Peyer's patch (tissue), 4 donors: Measurements from ENCODE around the gene CEP128. TPM values are rescaled to one million over a fixed set of nuclear protein-coding genes. Genes with fewer than 3 reads are reported as not detected.

Experiments
- DNase-seq, 3 donors: peaks; one replicate each; pipeline ENCODE4 v3.0.0-alpha.2; 2017 to 2019
- H3K27ac ChIP-seq, 4 donors: fragments of 200-600 bp; sonication (generic); one replicate each; pipeline ENCODE4 v1.5.1; 2016 to 2019
- H3K27me3 ChIP-seq, 2 donors: fragments of 200-600 bp; sonication (generic); one replicate each; pipeline ENCODE4 v1.5.1; 2019
- H3K36me3 ChIP-seq, 3 donors: fragments of 200-600 bp; sonication (generic); one replicate each; pipeline ENCODE4 v1.5.1; 2016 to 2019
- H3K4me1 ChIP-seq, 4 donors: fragments of 200-600 bp; sonication (generic); one replicate each; pipeline ENCODE4 v1.5.1; 2016 to 2019
- H3K4me3 ChIP-seq, 4 donors: fragments of 200-600 bp; sonication (generic); 1 replicate in 3 of 4; 2 replicates in 1 of 4; pipeline ENCODE4 v1.5.1; 2016 to 2019; ENCODE audit warnings: mild to moderate bottlenecking in 1 of 4
- H3K9me3 ChIP-seq, 4 donors: fragments of 200-600 bp; sonication (generic); one replicate each; pipeline ENCODE4 v1.5.1; 2016 to 2019; ENCODE audit warnings: mild to moderate bottlenecking in 1 of 4
- CTCF ChIP-seq, 6 experiments: fragments of 450-650 bp in 4 of 6; fragments of 200-600 bp in 2 of 6; sonication (generic) in 1 of 6; IDR thresholded peaks; one replicate each; pipeline ENCODE4 v1.5.1; 2017 to 2019; ENCODE audit warnings: antibody characterized with exemption in 6 of 6, mild to moderate bottlenecking in 3 of 6, moderate library complexity in 1 of 6
- POLR2A ChIP-seq, 2 donors: fragments of 450-650 bp; IDR thresholded peaks; one replicate each; pipeline ENCODE4 v1.5.1; 2017; ENCODE audit warnings: antibody characterized with exemption in 2 of 2, mild to moderate bottlenecking in 2 of 2, moderate library complexity in 2 of 2
- total RNA-seq, 4 donors: library from RNA; depleted of rRNA; stranded (reverse); fragments of >200 nt; gene quantifications; one replicate each; pipeline ENCODE4 v1.1.0, GENCODE V29; 2016

The CEP128 gene
- total RNA-seq, 4 donors from 2014 or later: 5.9 to 51.2 (median 6.7) TPM

- H3K4me1 ChIP-seq: no peaks in the 10 kb centered on the region
- H3K27ac ChIP-seq: no peak overlapping the region
- DNase-seq: no peak
- no peaks in the 10 kb centered on the region for H3K36me3 ChIP-seq
- H3K9me3 ChIP-seq: peaks cover 0 to 6% (median 2%) of the 10 kb centered on the region in 4 donors
- no peaks in the 10 kb centered on the region for H3K27me3 ChIP-seq
- H3K4me3 ChIP-seq: no peak overlapping the region
- TF ChIP-seq POLR2A (IDR thresholded peaks at IDR 0.05) (no peak), CTCF (IDR thresholded peaks at IDR 0.05) (no peak)
These were observed 464.0 kb downstream of the CEP128 start for GRCh38 chr14:80477388-80478160.

- TF ChIP-seq CTCF (IDR thresholded peaks at IDR 0.05): no peak
- no peak for TF ChIP-seq POLR2A (IDR thresholded peaks at IDR 0.05)
- Histone ChIP-seq H3K4me3 (no peak overlapping the region), H3K4me1 (no peaks in the 10 kb centered on the region), H3K27ac (no peak overlapping the region), H3K9me3 (peaks cover 0 to 9% (median 2%) of the 10 kb centered on the region in 4 donors), H3K27me3 (no peaks in the 10 kb centered on the region), H3K36me3 (no peaks in the 10 kb centered on the region)
- DNase-seq: no peak
These were observed 466.5 kb downstream of the CEP128 start for GRCh38 chr14:80475074-80475473.

GRCh38 chr14:80468331-80469122, 473.0 kb downstream of the CEP128 start:
- DNase-seq: no peak
- Histone ChIP-seq H3K36me3 (no peaks in the 10 kb centered on the region), H3K27me3 (no peaks in the 10 kb centered on the region), H3K4me3 (no peak overlapping the region), H3K4me1 (no peaks in the 10 kb centered on the region), H3K9me3 (peaks cover 0 to 9% (median 2%) of the 10 kb centered on the region in 4 donors), H3K27ac (no peak overlapping the region)
- TF ChIP-seq CTCF (IDR thresholded peaks at IDR 0.05) (no peak), POLR2A (IDR thresholded peaks at IDR 0.05) (no peak)

GRCh38 chr14:80465546-80466220, 475.9 kb downstream of the CEP128 start:
- Histone ChIP-seq H3K4me1 (no peaks in the 10 kb centered on the region), H3K4me3 (no peak overlapping the region), H3K27me3 (no peaks in the 10 kb centered on the region), H3K27ac (no peak overlapping the region), H3K36me3 (no peaks in the 10 kb centered on the region), H3K9me3 (peaks cover 0 to 3% (median 0%) of the 10 kb centered on the region in 4 donors)
- TF ChIP-seq CTCF (IDR thresholded peaks at IDR 0.05) (no peak), POLR2A (IDR thresholded peaks at IDR 0.05) (no peak)
- DNase-seq: no peak

- no peak overlapping the region for H3K27ac ChIP-seq
- DNase-seq: no peak
- H3K27me3 ChIP-seq: no peaks in the 10 kb centered on the region
- H3K4me3 ChIP-seq: no peak overlapping the region
- TF ChIP-seq POLR2A (IDR thresholded peaks at IDR 0.05) (no peak), CTCF (IDR thresholded peaks at IDR 0.05) (no peak)
- no peaks in the 10 kb centered on the region for H3K36me3 ChIP-seq
- H3K4me1 ChIP-seq: no peaks in the 10 kb centered on the region
- peaks cover 0 to 3% (median 0%) of the 10 kb centered on the region in 4 donors for H3K9me3 ChIP-seq
These were observed 476.9 kb downstream of the CEP128 start for GRCh38 chr14:80464531-80465149.
